Measurements from ENCODE around the gene RNASET2. TPM values are rescaled to one million over a fixed set of nuclear protein-coding genes. Genes with fewer than 3 reads are reported as not detected.

Gene RNASET2
- total and polyA plus RNA-seq, 2 of the 13 experiments (the other 11 are each of a cell fraction or from before 2014, with no cell fraction given) = 44.6 to 597 TPM

- TF ChIP-seq CTCF (CRISPR knock-in tag; IDR thresholded peaks at IDR 0.05) (peak; percentile 6; the same call in 1 of the 2 replicates), PRDM15 (CRISPR knock-in tag; IDR thresholded peaks at IDR 0.05) (0 out of 2 replicates have a peak, but pooled peaks have one; percentile 23), TOE1 (CRISPR knock-in tag; IDR thresholded peaks at IDR 0.05) (0 out of 2 replicates have a peak, but pooled peaks have one; percentile 36), AKAP8 (CRISPR knock-in tag; IDR thresholded peaks at IDR 0.05) (peak; percentile 94), ZHX1 (CRISPR knock-in tag; IDR thresholded peaks at IDR 0.05; ENCODE audit: low read depth) (peak; percentile 78; the same call in 1 of the 2 replicates), ZNF564 (CRISPR knock-in tag; IDR thresholded peaks at IDR 0.05) (peak; percentile 92), ZNF205 (CRISPR knock-in tag; IDR thresholded peaks at IDR 0.05) (peak; percentile 64; the same call in 1 of the 2 replicates), SPEN (CRISPR knock-in tag; IDR thresholded peaks at IDR 0.05; ENCODE audit: low read depth) (peak; percentile 89), BCL6 (CRISPR knock-in tag; IDR thresholded peaks at IDR 0.05) (0 out of 2 replicates have a peak, but pooled peaks have one; percentile 6), U2AF1 (optimal IDR thresholded peaks at IDR 0.05; ENCODE audit: low read depth, low read length) (peak; percentile 86)
- TF ChIP-seq, protein P1, sequence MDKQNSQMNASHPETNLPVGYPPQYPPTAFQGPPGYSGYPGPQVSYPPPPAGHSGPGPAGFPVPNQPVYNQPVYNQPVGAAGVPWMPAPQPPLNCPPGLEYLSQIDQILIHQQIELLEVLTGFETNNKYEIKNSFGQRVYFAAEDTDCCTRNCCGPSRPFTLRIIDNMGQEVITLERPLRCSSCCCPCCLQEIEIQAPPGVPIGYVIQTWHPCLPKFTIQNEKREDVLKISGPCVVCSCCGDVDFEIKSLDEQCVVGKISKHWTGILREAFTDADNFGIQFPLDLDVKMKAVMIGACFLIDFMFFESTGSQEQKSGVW (CRISPR knock-in tag; IDR thresholded peaks at IDR 0.05; ENCODE audit: borderline replicate concordance) = 0 out of 2 replicates have a peak, but pooled peaks have one; percentile 74
- TF ChIP-seq, protein P2, sequence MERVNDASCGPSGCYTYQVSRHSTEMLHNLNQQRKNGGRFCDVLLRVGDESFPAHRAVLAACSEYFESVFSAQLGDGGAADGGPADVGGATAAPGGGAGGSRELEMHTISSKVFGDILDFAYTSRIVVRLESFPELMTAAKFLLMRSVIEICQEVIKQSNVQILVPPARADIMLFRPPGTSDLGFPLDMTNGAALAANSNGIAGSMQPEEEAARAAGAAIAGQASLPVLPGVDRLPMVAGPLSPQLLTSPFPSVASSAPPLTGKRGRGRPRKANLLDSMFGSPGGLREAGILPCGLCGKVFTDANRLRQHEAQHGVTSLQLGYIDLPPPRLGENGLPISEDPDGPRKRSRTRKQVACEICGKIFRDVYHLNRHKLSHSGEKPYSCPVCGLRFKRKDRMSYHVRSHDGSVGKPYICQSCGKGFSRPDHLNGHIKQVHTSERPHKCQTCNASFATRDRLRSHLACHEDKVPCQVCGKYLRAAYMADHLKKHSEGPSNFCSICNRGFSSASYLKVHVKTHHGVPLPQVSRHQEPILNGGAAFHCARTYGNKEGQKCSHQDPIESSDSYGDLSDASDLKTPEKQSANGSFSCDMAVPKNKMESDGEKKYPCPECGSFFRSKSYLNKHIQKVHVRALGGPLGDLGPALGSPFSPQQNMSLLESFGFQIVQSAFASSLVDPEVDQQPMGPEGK (CRISPR knock-in tag; IDR thresholded peaks at IDR 0.05) = peak; percentile 68
Measured at GRCh38 chr6:166999145-166999883, 43.0 kb upstream of the RNASET2 start, which contains the start of gene CEP43 (continued).

Measured in HepG2 (cell line).